Gastrocnemius medialis (tissue), 4 donors: ENCODE measurements around the gene FGFRL1. TPM values are rescaled to one million over a fixed set of nuclear protein-coding genes. Genes with fewer than 3 reads are reported as not detected.

Experiments used
- ATAC-seq, 2 donors: fragments of 150-250 bp; one replicate each; pipeline ENCODE4 v1.9.1; 2016
- DNase-seq, 2 donors: peaks; one replicate each; pipeline ENCODE4 v3.0.0-alpha.2; 2019
- H3K27ac ChIP-seq, 4 donors: fragments of 200-600 bp; sonication (generic); 1 replicate in 1 of 4; 2 replicates in 3 of 4; pipeline ENCODE4 v1.5.1; 2016 to 2018; ENCODE audit warnings: mild to moderate bottlenecking in 2 of 4, moderate library complexity in 1 of 4
- H3K27me3 ChIP-seq, 3 donors: fragments of 200-600 bp; sonication (generic) in 2 of 3; 1 replicate in 1 of 3; 2 replicates in 2 of 3; pipeline versions ENCODE4 v1.5.1 to v1.6.0; 2016 to 2019; ENCODE audit warnings: mild to moderate bottlenecking in 1 of 3, moderate library complexity in 1 of 3
- H3K36me3 ChIP-seq, 2 donors: fragments of 200-600 bp; sonication (generic) in 1 of 2; one replicate each; pipeline ENCODE4 v1.5.1; 2017 to 2018
- H3K4me1 ChIP-seq, 2 donors: fragments of 200-600 bp; sonication (generic) in 1 of 2; one replicate each; pipeline ENCODE4 v1.5.1; 2016 to 2017; ENCODE audit warnings: mild to moderate bottlenecking in 2 of 2
- H3K4me3 ChIP-seq, 4 donors: fragments of 200-600 bp; sonication (generic) in 3 of 4; 1 replicate in 1 of 4; 2 replicates in 3 of 4; pipeline ENCODE4 v1.5.1; 2016 to 2019; ENCODE audit warnings: mild to moderate bottlenecking in 2 of 4
- H3K9me3 ChIP-seq, 3 donors: fragments of 200-600 bp; sonication (generic) in 2 of 3; 1 replicate in 1 of 3; 2 replicates in 2 of 3; pipeline ENCODE4 v1.5.1; 2016 to 2019
- POLR2A ChIP-seq, 2 donors: fragments of 450-650 bp; IDR thresholded peaks; one replicate each; pipeline ENCODE4 v1.6.1; 2017; ENCODE audit warnings: antibody characterized with exemption in 2 of 2, mild to moderate bottlenecking in 2 of 2, moderate library complexity in 2 of 2
- in situ Hi-C, 4 donors: fragments of 200-750 bp; cut with MboI; loops; one replicate each; pipeline versions ENCODE4 v1.15.0 to v1.8.0; 2017; ENCODE audit warnings: low sequenced_read_pairs in 4 of 4
- intact Hi-C: fragments of 100-400 bp; cut with DNase I; formaldehyde crosslinking; loops from one replicate; pipeline ENCODE4 v1.15.1; 2023; ENCODE audit warnings: low total_unique reads
- total RNA-seq, 4 donors: library from RNA; depleted of rRNA; stranded (reverse); fragments of >200 nt; gene quantifications; one replicate each; pipeline versions ENCODE4 v1.1.0 to v1.2.3, GENCODE V29; 2016
- TF ChIP-seq, protein P1 (sequence below), 5 experiments: fragments of 450-650 bp in 3 of 5; fragments of 200-600 bp in 2 of 5; sonication (generic) in 2 of 5; IDR thresholded peaks in 4 of 5; conservative IDR thresholded peaks in 1 of 5; 1 replicate in 4 of 5; 2 replicates in 1 of 5; pipeline ENCODE4 v1.5.1; 2016 to 2019; ENCODE audit warnings: antibody characterized with exemption in 5 of 5, mild to moderate bottlenecking in 3 of 5, moderate library complexity in 3 of 5

FGFRL1 gene
- total RNA-seq, 4 donors from 2014 or later: 10.4 to 32.4 (median 15.2) TPM

DNA sequence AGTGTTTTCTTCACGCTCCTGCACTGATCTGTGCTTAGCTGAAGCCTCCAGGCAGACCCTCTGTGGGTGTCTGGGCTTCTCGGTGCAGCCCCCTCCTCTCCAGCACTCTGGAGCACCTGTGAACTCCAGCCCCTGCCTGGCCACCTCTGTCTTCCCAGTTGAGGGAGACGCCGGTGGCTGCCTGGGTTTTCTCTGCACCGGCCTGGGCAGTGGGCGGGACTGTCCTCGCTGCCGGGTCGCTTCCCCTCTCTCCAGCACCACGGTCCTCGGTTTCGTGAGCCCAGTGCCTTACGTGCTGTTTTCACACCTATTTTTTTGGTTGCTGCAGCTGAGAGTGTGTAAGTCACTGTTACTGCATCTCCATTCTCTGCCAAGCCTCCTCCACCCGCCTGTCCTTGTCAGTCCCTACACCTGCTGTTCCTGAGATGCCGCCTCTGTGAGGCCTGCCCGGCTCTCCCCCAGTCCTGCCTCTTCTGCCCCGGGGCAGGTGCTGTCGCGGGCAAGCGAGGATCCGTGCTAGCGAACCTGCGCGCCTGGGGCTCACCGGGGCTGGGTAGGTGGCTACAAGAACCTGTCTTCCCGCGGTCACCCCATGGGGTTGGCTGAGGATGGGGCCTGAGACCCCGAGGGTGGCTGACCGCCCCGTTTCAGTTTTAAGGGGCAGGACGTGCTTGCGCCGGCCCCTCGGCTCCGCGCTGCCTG is 2.4 kb upstream of the FGFRL1 start:
- Histone ChIP-seq H3K4me1 (peaks cover 7 to 19% of the 10 kb centered on the region in 2 donors), H3K27me3 (peaks cover 41 to 43% (median 42%) of the 10 kb centered on the region in 3 donors), H3K9me3 (no peaks in the 10 kb centered on the region), H3K4me3 (peak overlapping the region; percentile 75 to 93 (median 79)), H3K27ac (peak overlapping the region in 3 of 4 donors; percentile 27 to 63 (median 44)), H3K36me3 (no peaks in the 10 kb centered on the region)
- intact Hi-C loops: loop anchor here (1.0 to 2.0 kb wide), 2 partner anchors 36 to 77 kb away; partner anchors contain the start of genes DGKQ, GAK and TMEM175
- in situ Hi-C loops: no loop called here
- TF ChIP-seq POLR2A (IDR thresholded peaks at IDR 0.05): no peak
- TF ChIP-seq, protein P1, sequence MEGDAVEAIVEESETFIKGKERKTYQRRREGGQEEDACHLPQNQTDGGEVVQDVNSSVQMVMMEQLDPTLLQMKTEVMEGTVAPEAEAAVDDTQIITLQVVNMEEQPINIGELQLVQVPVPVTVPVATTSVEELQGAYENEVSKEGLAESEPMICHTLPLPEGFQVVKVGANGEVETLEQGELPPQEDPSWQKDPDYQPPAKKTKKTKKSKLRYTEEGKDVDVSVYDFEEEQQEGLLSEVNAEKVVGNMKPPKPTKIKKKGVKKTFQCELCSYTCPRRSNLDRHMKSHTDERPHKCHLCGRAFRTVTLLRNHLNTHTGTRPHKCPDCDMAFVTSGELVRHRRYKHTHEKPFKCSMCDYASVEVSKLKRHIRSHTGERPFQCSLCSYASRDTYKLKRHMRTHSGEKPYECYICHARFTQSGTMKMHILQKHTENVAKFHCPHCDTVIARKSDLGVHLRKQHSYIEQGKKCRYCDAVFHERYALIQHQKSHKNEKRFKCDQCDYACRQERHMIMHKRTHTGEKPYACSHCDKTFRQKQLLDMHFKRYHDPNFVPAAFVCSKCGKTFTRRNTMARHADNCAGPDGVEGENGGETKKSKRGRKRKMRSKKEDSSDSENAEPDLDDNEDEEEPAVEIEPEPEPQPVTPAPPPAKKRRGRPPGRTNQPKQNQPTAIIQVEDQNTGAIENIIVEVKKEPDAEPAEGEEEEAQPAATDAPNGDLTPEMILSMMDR (IDR thresholded peaks at IDR 0.05 in 4 of 5, conservative IDR thresholded peaks at IDR 0.05 in 1 of 5): no peak
- ATAC-seq (peak; percentile 23 to 29), DNase-seq (peak in 1 of 2 donors; percentile 43)

DNA sequence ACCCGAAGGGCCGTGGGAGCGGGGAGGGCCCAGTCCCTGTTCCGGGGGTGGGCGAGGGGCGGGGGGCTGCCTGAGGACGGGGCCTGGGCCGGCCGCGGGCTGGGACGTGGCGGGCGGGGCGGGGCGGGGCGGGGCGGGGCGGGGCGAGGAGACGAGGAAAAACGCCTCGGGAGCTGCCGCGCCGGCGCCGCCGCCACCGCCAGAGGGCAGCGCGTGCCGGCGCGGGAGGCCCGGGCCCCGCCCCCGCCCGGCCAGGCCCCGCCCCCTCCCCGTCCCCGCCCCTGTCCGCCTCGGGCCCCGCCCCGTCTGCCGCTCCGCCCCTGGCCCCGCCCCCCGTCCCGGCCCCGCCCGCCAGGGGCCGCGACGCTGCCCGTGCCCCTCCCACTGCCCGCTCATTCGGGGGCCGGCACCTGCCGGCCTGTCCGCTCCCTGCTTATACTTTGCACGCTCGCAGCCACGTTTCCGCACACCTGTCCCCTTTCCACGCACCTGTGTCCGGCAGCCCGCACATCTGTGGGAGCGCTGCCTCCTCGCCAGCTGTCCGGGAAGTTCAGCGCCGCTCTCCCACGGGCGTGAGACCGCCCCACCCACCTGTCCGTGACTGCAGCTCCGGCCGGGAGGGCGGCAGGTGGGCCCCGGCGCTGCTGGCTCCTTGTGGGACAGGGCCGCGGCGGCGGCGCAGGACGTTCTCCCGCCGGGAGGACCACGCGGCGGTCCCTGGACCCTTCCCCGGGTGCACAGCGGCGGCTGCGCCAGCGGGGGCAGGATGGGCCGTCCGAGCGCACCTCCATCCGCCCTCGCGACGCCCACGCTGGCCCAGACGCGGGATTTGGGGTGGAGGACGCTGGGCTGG is 1.7 kb upstream of the FGFRL1 start:
- intact Hi-C loops: loop anchor here (1.0 to 10.0 kb wide), 6 partner anchors 37 to 995 kb away; partner anchors contain the start of genes CTBP1, DGKQ, GAK and NELFA
- TF ChIP-seq, protein P1 (IDR thresholded peaks at IDR 0.05 in 4 of 5, conservative IDR thresholded peaks at IDR 0.05 in 1 of 5): peak in 4 of 5 experiments; percentile 9 to 31 (median 20)
- TF ChIP-seq POLR2A (IDR thresholded peaks at IDR 0.05): peak in 1 of 2 donors; percentile 25
- Histone ChIP-seq H3K27ac (peak overlapping the region; percentile 50 to 64 (median 62)), H3K4me1 (peaks cover 7 to 19% of the 10 kb centered on the region in 2 donors), H3K4me3 (peak overlapping the region; percentile 75 to 97 (median 79)), H3K27me3 (peaks cover 33 to 35% (median 34%) of the 10 kb centered on the region in 3 donors), H3K9me3 (no peaks in the 10 kb centered on the region), H3K36me3 (no peaks in the 10 kb centered on the region)
- DNase-seq (peak; percentile 48 to 57), ATAC-seq (peak; percentile 63 to 64)
- in situ Hi-C loops: no loop called here

DNA sequence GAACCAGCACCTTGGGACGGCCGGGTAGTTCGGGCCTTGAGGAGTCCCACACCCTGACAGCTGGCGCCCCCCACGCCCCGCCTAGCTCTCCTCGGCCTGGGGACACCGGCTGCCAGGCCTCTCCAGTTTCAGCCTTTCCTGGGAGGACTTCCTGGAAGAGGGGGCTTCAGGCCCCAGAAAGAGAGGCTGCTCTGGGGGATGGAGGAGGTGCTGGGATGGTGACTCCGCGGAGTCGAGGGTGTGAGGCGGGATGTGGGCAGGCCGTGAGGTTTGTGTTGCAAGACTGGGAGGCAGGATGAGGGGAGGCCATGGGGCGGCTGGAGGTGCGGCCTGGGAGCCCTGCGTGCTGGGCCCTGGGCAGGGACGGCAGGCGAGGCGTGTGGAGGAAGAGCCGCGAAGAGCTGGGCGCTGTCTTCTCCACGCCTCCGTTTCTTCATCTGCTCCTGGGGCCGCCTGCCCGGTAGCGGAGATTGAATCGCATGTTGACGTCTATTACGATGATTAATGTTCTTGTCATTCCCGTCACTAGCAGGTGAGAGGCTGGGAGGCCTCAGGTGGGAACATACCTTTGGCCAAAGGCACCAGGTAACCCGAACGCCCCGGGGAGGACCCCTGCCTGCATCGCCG is 918 bp upstream of the FGFRL1 start:
- Histone ChIP-seq H3K4me1 (peaks cover 7 to 19% of the 10 kb centered on the region in 2 donors), H3K27ac (peak overlapping the region; percentile 50 to 64 (median 62)), H3K4me3 (peak overlapping the region; percentile 63 to 97 (median 74)), H3K9me3 (no peaks in the 10 kb centered on the region), H3K27me3 (peaks cover 26 to 29% (median 27%) of the 10 kb centered on the region in 3 donors), H3K36me3 (no peaks in the 10 kb centered on the region)
- intact Hi-C loops (loop anchor here (2.0 to 10.0 kb wide), 4 partner anchors 228 to 994 kb away; partner anchors contain the start of genes CTBP1, NELFA and UVSSA), in situ Hi-C loops (no loop called here)
- TF ChIP-seq POLR2A (IDR thresholded peaks at IDR 0.05): no peak
- TF ChIP-seq, protein P1 (IDR thresholded peaks at IDR 0.05 in 4 of 5, conservative IDR thresholded peaks at IDR 0.05 in 1 of 5): no peak
- ATAC-seq: peak; percentile 25 to 38
- DNase-seq: peak; percentile 45 to 65

DNA sequence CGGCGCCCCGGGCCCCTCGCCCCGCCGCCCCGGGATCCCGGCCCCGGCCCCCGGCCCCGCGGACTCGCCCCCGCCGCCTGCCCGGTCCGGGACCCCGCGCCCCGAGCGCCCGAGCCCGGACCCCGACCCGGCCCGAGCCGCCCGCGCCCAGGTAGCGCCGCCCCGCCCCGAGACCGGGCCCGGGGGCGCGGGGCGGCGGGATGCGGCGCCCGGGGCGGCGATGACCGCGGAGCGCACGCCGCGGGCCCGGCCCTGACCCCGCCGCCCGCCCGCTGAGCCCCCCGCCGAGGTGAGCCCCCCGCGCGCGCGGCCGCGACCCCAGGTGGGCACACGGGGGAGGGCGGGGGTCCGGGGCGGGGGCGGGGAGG is 224 bp downstream of the FGFRL1 start:
- DNase-seq (no peak), ATAC-seq (no peak)
- peak overlapping the region in 1 of 4 donors; percentile 63 for H3K4me3 ChIP-seq
- in situ Hi-C loops (no loop called here), intact Hi-C loops (loop anchor here (2.0 to 10.0 kb wide), 4 partner anchors 229 to 993 kb away; partner anchors contain the start of genes CTBP1, NELFA and UVSSA)
- peaks cover 15 to 18% (median 15%) of the 10 kb centered on the region in 3 donors for H3K27me3 ChIP-seq
- no peak overlapping the region for H3K27ac ChIP-seq
- no peak for TF ChIP-seq POLR2A (IDR thresholded peaks at IDR 0.05)
- TF ChIP-seq, protein P1 (IDR thresholded peaks at IDR 0.05 in 4 of 5, conservative IDR thresholded peaks at IDR 0.05 in 1 of 5): no peak
- no peaks in the 10 kb centered on the region for H3K9me3 ChIP-seq
- H3K4me1 ChIP-seq: peaks cover 7 to 19% of the 10 kb centered on the region in 2 donors
- no peaks in the 10 kb centered on the region for H3K36me3 ChIP-seq
